ENCODE results near the gene NR1H3.
A peak's percentile ranks its signal among the peaks of the same experiment; 100 is the strongest.

The NR1H3 gene

DNA sequence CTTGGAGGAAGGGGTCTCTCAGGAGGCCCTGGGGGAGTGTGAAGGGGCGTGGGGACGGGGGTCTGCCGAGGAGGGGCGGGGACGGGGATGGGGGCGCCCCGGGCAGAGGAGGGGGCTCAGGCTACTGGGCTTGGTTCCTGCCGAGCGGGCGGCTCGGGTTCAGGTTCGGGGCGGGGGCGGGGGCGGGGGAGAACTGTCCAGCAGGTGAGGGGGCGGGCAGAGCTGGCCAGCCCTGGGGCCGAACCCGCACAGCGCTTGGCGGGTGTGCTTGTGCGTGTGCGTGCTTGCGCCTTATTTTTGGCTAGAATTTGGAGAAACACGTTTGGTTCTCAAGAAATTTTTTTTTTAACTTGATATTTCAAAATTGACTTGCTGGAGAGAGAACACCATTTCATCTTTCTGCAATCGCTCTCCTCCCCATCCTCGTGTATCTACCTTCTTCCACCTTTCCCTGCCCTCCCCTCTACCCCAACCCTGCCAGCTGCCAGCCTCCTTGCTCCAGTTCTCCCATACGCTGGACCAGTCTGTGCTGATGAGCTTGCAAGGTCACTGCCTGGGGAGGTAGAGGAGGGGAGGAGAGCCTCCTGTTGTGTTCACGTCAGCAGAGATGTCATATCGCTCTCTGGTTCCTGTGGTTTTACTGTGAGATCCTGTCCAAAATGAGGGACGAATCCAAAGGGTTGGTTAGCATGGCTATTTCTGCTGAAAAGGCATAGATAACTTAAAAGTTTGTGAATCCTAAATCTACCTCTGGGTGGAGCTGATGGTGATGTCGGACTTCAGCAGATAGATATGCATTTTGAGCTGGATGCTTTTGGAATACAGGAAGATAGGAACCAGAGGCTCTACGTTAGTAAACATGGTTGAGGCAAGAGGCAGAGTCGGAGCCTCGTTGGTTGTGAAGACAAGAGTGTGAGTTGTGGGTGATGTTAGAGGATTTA, 12.8 kb downstream of the NR1H3 start:
- DNase-seq, result peak in 2 of 3 donors; percentile 40 to 44

DNA sequence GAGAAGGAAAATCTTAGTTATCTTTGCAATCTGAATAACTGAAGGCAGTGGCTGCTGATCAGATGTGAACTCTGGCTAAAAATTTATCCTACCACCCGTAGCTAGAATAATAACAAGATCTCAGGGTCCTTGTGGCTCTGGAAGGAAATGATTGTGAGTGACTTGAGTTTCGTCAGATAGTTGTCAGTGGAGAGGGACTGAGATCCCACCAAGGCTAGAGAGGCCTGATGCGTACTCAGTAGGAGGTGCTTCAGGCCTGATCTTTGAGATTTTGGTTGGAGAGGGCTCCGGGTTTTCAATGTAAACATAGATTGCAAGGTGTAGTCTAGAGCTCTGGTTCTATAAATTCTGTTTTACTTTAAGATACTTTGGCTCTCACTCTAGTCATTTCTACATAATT, 13.5 kb downstream of the NR1H3 start:
- DNase-seq, result no peak

DNA sequence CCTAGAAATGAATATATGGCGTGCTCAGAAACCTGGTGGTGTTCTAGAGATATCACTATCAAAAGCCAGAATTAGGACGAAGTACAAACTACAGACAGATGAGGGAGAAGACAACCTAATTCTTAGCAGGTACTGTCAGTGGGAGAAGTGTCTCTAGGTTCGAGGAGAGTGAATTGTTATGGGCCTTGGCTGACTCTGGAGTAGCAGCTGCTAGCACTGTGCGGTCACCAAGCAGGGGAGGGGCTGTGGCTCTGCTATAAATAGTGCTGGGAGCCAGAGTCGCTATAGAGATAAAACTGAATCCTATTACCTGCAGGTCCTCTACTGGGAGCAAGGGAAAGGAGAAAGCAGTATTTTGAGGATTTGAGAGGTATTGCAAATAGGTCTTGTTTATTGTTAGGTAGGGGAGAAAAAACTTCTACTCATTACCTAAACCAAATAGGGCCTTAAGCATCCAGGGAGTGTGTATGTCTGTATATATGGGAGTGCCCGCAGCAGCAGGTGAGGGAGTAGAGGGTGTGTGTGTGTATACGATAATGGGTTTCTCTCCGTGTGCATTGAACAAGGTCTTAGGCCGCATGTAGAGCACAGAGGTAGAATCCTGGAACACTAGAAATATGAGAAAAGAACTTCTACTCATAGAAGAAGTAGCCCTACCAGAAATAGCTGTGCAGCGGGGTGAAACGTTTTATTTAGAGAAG, 14.3 kb downstream of the NR1H3 start:
- DNase-seq, result no peak

DNA sequence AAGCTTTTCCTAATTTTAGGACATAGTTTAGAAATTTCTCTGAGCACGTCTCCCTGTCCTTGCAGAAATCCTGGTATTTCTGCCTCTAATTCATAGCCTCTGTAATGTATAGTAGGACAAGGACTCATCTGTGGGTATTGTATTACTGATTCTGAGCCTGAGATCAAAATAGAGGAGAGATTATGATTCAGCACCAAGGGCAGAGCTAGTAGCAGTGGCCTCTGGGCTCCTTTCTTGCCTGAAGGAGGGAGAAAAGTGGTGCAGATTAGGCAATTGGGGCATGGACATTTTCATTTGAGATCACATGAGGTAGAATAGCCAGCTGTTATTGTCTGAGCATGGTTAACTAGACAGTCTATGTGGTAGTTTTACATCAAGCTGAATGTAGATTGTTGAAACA, 14.9 kb downstream of the NR1H3 start:
- DNase-seq, result peak in 1 of 3 donors; percentile 28

DNA sequence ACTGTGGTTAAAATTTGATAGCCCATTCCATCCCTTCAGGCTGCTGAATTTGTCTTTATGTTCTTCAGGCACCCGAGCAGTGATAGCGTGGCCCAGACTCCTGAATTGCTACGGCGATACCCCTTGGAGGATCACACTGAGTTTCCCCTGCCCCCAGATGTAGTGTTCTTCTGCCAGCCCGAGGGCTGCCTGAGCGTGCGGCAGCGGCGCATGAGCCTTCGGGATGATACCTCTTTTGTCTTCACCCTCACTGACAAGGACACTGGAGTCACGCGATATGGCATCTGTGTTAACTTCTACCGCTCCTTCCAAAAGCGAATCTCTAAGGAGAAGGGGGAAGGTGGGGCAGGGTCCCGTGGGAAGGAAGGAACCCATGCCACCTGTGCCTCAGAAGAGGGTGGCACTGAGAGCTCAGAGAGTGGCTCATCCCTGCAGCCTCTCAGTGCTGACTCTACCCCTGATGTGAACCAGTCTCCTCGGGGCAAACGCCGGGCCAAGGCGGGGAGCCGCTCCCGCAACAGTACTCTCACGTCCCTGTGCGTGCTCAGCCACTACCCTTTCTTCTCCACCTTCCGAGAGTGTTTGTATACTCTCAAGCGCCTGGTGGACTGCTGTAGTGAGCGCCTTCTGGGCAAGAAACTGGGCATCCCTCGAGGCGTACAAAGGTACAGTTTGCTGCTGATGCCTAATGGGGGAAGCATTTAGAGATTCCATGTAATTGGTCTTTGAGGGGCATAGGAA, 16.9 kb downstream of the NR1H3 start:
- DNase-seq, result no peak

DNA sequence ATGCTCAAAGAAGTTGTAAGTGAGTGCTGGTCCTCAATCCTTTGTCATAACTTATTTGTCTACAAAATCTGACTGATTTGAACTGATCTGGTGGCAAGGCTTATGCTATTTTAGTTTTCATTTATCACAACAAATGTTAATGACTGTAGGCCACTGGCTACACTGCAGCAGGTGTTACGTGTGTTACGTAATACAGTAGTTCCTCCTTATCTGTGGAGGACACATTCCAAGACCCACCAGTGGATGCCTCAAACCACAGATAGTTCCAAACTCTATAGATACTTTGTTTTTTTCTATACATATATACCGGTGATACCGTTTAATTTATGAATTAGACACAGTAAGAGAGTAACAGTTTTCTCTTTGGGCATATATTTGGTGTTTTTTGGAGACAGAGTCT, 19.1 kb downstream of the NR1H3 start:
- DNase-seq, result no peak

DNA sequence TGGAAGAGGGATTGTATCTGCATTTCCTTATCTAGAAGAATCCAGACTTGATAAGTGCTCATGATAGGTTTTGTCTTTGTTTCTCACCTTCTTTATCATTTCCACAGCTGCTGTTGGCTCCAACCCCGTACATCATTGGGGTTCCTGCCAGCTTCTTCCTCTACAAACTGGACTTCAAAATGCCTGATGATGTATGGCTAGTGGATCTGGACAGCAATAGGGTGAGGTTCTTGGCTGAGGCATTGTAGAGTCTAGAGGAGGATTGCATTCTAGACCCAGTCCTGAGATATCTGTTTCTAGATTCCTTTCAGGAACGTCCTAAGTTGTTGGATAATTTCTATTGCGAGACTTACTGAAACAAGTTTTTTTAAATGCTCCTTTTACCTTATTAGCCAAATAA, 20.3 kb downstream of the NR1H3 start:
- DNase-seq, result no peak

DNA sequence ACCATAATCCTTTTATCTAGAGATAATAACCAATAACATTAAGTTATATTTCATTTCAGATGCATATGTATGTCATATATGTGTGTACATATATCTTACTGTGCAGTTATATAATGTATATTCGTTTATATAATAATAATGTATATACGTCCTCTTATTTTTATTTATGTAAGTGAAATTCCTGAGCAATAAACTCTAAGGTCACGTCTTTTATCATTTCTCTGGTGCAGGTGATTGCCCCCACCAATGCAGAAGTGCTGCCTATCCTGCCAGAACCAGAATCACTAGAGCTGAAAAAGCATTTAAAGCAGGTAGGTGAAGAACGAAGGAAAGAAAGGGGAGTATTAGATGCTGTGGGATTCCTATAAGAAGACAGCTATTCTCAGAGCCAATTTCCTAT, 21.0 kb downstream of the NR1H3 start:
- no peak for DNase-seq

DNA sequence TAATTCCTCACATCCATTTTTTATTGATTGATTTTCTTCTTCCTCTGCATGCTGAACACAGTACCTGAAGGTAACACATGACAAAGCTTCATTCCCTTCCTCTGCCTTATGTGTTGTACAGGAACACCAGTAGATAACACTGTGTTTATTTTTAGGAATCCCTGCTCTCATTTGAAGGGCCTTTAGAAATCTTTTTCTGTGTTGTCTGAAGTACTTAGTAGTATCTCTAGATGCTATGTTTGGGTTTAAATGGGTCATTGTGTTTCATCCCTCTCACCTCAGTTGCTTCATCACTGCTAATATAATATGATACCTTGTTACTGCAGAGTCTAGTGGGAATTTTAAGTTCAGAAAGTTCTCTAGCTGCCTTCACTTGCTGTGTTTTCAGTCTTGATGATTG, 22.3 kb downstream of the NR1H3 start:
- no peak for DNase-seq

DNA sequence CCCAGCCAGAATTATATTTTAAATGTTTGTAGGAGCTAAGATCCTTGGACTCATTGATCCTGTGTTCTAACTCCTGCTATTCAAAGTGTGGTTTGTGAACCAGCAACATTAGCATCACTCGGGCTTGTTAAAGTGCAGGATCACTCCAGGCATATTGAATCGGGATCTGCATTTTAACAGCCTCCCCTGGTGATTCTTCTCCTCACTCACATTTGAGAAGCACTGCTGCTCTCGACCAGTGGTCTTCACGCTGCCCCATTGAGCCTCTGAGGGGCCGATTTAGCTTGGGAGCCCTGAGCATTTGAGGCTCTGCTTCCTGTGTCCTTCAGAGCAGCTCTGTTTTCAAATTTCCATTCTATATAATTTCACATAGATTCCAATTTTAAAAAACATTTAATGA, 23.1 kb downstream of the NR1H3 start:
- DNase-seq, result no peak

DNA sequence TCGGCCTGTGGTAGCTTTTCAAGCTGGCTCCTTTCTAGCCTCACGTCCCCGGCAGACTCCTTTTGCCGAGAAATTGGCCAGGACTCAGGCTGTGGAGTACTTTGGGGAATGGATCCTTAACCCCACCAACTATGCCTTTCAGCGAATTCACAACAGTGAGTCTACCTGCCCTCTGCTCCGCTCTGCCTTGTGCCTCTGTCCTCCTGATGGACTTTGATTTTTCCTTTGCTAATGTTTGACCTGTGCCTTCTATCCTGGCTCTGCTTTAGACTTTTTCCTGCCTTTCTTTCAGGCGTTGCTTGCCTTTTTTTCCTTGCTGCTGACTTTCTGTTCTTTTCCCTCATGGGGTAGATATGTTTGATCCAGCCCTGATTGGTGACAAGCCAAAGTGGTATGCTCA, 24.7 kb downstream of the NR1H3 start:
- DNase-seq, result no peak

DNA sequence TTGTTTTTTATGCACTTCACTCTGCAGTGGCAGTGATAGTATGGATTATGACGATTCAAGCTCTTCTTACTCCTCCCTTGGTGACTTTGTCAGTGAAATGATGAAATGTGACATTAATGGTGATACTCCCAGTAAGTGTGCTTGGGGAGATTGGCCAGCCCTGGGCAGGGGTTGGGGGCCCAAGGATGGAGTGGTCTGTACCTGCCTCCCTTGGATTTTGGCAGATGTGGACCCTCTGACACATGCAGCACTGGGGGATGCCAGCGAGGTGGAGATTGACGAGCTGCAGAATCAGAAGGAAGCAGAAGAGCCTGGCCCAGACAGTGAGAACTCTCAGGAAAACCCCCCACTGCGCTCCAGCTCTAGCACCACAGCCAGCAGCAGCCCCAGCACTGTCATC, 26.4 kb downstream of the NR1H3 start:
- DNase-seq, result no peak

DNA sequence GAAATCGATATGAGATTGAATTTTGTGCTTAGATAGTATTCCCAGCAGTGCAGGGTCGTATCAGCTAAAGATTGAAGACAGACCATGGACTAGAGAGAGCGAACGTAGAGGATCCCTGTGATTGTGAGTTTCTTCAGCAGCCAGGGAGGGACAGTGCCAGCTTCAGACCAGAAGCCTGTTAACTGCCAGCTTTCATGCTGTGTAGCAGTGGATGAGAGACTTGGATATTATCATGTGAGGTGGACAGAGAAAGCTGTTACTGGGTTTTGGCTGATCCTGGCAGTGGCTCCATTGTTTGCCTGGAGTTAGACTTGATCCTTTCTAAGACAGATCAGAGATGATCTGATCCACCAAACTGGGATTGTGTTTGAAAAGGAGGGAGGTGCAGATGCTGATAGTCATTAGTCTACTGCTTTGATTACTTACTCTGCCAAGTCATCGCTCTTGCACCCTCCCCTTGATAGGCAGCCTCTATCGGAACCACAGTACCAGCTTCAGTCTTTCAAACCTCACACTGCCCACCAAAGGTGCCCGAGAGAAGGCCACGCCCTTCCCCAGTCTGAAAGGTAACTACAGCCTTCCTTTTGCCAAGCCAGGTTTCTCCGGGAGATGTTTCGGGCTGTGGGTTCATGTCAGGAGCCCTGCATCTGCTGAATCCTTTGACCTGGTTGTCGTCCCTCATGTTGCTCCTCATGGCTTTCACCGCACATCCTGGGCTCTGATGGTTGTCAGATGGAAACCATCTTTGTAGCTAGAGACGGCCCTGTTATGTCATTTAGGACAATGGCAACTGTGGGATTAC, 28.4 kb downstream of the NR1H3 start:
- DNase-seq, result no peak

DNA sequence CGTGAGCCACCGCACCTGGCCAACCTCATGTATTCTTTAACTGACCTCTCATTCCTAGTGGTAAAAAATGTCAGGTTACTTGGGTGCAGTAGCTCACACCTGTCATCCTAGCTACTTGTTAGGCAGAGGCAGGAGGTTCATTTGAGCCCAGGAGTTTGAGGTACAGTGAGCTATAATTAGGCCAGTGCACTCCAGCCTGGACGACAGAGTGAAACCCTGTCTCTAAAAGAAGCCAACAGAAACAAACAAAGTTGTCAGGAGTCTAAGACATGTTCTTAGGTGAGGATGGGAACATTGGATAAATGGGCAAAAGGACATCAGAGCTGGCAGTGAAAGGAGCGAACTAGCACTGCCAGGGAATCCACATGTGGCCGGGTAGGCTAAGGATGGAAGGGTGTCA, 30.3 kb downstream of the NR1H3 start:
- DNase-seq, result no peak

DNA sequence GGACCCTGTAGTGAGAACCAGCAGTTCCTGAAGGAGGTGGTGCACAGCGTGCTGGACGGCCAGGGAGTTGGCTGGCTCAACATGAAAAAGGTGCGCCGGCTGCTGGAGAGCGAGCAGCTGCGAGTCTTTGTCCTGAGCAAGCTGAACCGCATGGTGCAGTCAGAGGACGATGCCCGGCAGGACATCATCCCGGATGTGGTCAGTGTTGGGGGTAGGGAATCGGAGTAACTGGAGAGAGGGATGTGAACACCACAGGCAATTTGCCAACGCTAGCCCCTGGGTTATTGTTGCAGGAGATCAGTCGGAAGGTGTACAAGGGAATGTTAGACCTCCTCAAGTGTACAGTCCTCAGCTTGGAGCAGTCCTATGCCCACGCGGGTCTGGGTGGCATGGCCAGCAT, 32.1 kb downstream of the NR1H3 start:
- DNase-seq, result no peak

DNA sequence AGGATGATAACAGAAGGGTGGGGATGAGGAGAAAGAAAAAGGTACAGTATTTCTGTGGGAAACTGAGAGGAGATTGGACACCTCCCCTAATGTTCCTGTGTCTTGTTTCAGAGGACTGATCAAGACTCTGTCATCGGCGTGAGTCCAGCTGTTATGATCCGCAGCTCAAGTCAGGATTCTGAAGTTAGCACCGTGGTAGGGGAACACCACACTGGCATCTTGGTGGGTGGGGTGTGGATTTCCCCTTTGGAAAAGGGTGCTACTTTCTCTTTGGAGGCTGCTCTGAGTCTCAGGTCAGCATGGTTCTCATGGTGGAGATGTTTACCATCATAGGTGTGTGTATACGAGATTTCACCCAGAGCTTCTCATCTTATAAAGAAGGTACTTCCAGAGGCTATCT, 37.6 kb downstream of the NR1H3 start:
- DNase-seq, result no peak

DNA sequence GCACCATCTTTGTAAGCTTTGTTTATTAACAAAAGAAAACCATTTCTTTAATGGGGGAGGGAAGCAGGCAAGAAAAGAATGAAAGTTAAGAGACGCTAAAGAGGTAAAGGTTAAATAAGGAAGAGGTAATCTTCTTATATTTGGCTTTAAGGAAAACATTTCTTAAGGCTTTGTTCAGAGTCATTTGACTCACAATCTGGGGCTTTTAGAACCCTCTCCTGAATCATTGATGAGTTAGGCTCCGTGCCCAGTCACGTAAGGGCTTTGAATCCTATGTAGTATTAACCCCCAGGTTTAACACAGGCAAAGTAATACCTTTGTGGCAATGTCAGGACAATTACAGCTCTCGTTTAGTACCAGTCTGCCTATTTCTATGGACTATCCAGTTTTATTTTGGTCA, 38.2 kb downstream of the NR1H3 start:
- no peak for DNase-seq

DNA sequence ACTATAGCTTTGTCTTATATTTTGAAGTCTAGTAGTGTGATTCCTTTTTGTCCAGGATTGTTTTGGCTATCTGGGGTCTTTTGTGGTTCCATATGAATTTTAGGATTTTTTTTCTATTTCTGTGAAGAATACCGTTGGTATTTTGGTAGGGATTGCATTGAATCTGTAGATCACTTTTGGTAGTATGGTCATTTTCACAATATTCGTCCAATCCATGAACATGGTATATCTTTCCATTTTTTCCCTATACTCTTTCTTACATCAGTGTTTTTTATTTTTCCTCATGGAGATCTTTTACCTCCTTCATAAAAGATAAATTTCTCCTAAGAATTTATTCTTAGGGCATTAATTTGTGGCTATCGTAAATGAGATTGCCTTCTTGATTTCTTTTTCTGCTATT, 41.3 kb downstream of the NR1H3 start:
- no peak for DNase-seq

DNA sequence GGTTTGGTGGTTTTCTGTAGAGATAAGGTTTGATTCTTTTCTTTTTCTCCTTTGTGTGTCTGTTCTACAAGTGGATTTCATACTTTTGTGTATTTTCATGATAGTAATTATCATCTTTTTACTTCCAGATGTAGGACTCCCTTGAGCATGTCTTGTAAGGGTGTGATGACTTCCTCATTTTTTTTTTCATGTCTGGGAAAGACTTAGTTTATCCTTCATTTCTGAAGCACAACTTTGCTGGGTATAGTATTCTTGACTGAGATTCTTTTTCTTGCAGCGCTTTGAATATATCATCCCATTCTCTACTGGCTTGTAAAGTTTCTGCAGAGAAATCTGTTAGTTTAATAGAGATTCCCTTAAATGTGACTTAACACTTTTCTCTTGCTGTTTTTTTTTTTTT, 45.1 kb downstream of the NR1H3 start:
- no peak for DNase-seq

DNA sequence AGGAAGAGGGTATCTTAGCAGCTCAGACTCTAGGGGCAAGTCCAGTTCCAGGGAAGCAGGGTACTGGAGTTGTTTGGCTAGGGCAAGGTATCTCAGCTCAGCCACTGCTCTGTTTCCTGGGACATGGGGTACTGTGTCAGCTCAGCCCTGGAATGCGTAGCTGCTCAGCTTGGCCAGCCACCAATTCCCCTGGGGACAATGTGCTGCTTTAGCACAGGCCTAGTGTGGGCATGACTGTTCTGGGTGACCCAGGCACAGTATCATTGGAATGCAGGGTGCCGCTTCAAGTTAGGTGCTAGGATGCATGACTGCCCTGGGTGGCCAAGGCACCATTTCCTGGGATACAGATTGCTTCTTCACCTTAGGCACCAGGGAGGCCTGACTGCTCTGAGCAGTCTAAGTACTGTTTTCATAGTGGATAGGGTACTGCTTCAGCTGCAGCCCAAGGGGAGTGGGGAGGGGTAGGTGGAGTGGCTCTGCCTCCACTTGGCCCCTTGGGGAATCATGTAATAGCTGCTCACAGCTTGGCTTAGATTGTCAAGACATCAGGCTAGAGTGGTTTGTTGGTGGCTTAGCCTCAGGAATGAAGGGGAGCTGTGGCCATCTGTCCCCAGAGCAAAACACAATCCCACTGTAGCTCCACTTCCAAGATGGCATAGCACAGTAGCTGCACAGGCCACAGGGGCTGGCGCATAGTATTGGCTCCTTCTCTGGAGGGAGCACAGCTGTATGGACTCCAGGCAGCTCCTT, 48.1 kb downstream of the NR1H3 start:
- no peak for DNase-seq

DNA sequence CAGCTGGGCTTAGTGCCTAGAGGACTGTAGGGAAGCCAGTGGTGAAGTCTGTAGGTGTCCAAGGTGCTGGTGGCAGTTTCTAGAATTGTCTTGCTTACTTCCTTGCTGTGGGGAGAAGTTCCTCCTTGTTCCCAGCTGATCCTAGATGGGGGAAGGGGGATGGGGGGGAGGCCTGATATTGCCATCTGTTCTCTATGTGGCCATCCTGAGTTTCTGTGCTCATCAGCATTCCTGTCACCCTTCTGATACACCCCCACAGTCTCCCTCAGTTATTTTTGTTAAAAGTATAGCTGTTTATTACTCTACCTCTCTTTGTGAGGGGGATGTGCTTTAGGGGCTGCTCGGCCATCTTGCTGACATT, 48.7 kb downstream of the NR1H3 start:
- no peak for DNase-seq

All from suppressor macrophage treated with lipopolysaccharide for 1 hour (primary cell).